Epidermal melanocyte (primary cell): Measurements from ENCODE around the gene CCDC175.

Source experiments
- DNase-seq: peaks from one replicate; pipeline ENCODE4 v3.0.0; 2011; ENCODE audit warnings: low spot score; ENCODE audit not compliant: insufficient read length

The CCDC175 gene

DNA sequence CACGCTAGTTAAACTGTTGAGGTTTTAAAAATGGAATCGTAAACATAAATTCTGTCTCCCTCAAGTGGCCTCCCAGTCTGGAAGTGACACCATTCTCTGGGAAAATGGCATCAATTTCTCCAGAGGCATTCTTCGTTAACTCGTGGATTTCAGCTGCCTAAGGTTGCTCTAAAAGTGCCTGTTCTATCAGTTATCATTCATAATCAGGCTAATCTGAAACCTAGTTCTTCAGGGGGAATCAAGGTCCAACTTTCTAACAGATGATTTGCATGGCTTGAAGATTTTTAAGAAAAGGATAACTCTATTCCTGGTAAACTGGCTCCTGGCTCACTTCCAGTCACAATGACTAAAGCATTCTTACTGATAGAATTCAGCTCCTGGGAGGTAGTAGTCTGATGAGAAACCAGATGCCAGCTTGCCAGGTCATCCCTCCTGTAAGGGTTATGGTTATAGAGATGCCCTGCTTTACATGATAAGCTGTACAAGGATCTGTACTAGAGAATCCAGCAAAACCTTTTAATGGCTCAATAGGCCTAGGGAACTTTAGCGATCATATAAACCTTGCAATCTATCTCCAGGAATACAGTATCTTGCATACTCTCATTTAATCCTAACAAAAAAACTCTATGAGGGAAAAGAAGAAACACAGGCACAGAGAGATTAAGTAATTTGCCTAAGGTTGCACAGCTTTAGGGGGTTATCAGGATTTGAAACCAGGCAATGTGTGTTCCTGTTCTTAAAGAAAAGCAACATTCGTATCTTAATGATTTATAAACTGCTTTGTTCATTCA is 93.9 kb downstream of the CCDC175 start:
- no peak for DNase-seq

DNA sequence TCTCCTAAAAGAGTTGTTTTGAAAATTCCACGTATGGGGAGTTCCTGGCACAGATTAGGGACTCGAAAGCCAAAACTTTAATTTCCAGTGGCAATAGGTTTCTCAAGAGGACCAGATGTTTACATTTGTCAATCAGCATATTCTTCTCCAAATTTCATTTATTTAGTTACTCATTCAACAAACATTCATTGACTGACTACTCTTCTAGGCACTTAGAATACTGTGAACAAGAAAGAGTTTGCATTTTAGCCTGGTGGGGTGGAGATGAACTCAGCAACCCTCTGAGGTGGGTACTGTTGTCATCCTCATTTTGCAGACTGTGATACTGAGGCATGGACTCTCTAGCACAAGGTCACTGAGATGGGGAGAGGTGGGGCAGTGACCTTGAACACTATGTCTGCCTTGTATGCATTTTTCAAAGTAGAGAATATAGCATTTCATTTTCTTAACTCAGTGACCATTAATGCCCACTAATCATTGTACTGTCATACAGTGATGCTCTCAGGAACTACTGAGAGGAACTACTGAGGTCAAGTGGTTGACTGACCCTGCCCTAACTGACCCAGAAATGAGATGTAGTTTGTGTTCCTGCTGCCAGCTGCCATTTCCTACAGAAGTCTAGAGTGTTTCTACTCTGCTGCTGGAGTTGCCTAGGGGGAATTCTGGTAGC is 94.6 kb downstream of the CCDC175 start:
- DNase-seq = no peak

DNA sequence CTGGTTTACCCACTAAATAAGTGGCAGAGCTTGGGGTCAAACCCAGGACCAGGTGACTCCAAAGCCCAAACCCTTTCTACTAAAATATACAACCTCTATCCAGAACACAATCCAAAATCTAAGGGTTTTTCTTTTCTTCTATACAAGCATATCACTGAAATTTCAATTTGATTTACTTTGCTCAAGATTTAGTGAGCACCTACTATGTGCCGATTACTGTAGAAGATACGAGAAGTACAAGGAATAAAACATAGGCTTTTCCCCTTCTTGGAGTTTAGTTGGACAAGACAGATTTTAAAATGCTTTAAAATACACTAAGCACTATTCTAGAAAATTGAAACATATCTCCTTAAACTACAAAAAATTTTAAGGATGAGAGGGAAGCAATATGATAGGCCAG is 95.2 kb downstream of the CCDC175 start:
- no peak for DNase-seq

- no peak for DNase-seq
Observed at GRCh38 chr14:59480166-59480565, 96.4 kb downstream of the CCDC175 start.

GRCh38 chr14:59478540-59478939 is 98.1 kb downstream of the CCDC175 start:
- DNase-seq = no peak

- no peak for DNase-seq
Observed at GRCh38 chr14:59475709-59476108, 100.9 kb downstream of the CCDC175 start.

DNA sequence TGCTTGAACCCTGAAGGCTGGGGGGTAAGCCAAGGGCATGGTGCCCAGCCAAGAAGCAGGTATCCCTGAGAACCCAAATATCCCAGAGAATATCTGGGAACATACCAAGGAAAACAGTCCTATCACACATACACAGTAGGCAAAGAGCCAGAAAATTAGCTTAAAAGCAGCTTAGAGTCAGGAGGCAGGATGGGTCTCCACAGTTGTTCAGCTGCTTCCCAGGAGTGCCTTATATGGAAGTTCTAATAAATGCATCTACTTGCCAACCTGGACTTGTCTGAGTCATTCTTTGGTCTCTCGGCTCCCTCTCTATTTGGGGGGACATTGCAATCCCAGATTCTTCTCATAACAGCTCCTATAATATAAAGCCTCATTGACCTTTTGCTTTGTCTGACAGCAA is 102.4 kb downstream of the CCDC175 start:
- no peak for DNase-seq

- no peak for DNase-seq
Observed at GRCh38 chr14:59465316-59466135, 111.1 kb downstream of the CCDC175 start, which contains the start of gene GPR135. GPR135 (minus strand) TSS chr14:59465380; CDS start chr14:59465226, 154 bp downstream.

- no peak for DNase-seq
Observed at GRCh38 chr14:59464486-59465315, 111.9 kb downstream of the CCDC175 start.

DNA sequence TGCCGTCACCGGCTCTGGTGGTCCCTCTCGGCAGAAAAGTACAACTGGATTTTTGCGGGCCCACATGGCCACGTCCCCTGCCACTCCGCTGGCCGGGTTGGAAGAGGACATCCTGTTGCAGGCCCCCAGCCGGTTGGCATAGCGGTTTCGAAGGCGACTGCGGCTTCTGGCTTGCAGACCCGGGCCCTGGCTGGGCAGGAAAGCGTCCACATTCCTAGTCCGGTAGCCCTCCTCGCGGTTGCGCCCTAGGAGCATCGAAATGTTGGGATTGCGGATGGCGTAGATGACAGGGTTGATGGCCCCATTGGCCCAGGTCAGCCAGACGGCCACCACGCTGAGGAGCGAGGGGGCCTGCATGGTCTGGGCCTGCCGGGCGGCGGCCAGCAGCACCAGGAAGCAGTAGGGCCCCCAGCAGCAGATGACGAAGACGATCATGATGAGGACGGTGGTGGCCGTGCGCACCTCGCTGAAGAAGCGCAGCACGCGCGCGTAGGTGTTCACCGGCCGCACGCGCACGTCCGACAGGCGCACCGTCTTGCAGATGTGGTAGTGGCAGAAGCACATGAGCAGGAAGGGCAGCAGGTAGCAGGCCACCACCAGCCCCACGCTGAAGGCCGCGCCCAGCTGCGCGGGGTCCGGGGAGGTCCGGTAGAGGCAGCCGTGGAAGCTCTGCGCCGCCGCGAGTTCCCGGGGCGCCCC is 112.7 kb downstream of the CCDC175 start:
- no peak for DNase-seq

DNA sequence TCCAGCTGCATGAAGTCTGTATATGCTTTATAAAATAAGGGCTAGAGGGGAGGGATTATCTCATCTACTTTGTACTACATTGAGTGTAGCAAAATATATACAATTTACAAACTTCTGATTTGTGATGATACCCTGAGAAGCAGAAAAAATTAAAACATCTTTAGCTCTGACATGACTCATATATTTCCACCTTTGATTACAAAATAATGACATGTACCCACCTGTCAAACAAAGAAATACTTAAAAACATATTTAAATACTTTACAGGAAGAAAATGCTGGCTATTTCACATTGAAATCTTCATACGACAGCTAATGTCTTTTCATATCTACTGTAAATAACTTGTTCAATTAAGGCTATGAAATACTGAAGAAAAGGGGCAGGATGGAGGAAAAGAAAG is 114.7 kb downstream of the CCDC175 start:
- DNase-seq = no peak

GRCh38 chr14:59460378-59460777 is 116.2 kb downstream of the CCDC175 start:
- DNase-seq = no peak

DNA sequence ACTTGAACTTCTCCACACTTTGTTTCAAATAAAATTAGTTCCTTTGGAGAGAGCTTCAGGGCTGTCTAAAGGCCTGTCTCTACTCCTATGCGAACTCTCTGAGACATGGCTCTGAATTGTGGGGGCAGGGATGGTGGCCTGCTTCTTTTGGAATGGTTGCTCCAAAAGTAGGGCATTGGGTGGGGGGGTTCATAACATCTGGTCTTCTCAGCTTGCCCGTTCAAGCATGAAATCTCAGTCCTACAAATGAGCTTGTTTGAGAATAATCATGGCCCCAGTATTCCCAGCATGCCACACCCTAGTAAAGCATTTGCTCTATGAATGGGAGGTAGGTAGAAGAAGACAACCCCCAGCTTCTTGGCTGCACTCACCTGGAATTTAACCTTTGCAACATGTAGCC is 118.1 kb downstream of the CCDC175 start:
- no peak for DNase-seq

- DNase-seq = no peak
Observed at GRCh38 chr14:59455411-59455810, 121.2 kb downstream of the CCDC175 start.
